ENCODE measurements around the gene INPP5D. TPM values are rescaled to one million over a fixed set of nuclear protein-coding genes. Genes with fewer than 3 reads are reported as not detected.
"Not testable (repeated sequence)": the region's sequence is repeated elsewhere in the genome, so short reads cannot be mapped to it uniquely, and the experiment has no call there.

Gene INPP5D
- total RNA-seq, 2 donors from 2014 or later: 163 to 184 TPM

GRCh38 chr2:233052517-233052916, 7.6 kb upstream of the INPP5D start:
- Mint-ChIP-seq H3K4me1 (peaks cover 43% of the 10 kb centered on the region), H3K27me3 (peaks cover 11% of the 10 kb centered on the region)
- H3K36me3 Mint-ChIP-seq (ENCODE audit: low read depth); H3K9me3 ChIP-seq (ENCODE audit: control insufficient read depth, low read length, poor library complexity, severe bottlenecking); ATAC-seq; H3K4me3 Mint-ChIP-seq; DNase-seq; H3K27ac Mint-ChIP-seq: not testable (repeated sequence)

- ATAC-seq: peak; percentile 84
- Mint-ChIP-seq H3K4me1 (peaks cover 37% of the 10 kb centered on the region), H3K4me3 (peak overlapping the region; percentile 78), H3K36me3 (ENCODE audit: low read depth) (no peaks in the 10 kb centered on the region), H3K27me3 (peaks cover 6% of the 10 kb centered on the region), H3K27ac (peak overlapping the region; percentile 94)
- peak; percentile 55 to 72 (median 70) for DNase-seq
- no peaks in the 10 kb centered on the region for H3K9me3 ChIP-seq (ENCODE audit: control insufficient read depth, low read length, poor library complexity, severe bottlenecking)
These were observed 6.0 kb upstream of the INPP5D start for GRCh38 chr2:233053928-233054784.

- ATAC-seq (no peak), DNase-seq (no peak)
- H3K36me3 Mint-ChIP-seq (ENCODE audit: low read depth): no peaks in the 10 kb centered on the region
- H3K4me3 Mint-ChIP-seq: no peak overlapping the region
- H3K9me3 ChIP-seq (ENCODE audit: control insufficient read depth, low read length, poor library complexity, severe bottlenecking): no peaks in the 10 kb centered on the region
- H3K4me1 Mint-ChIP-seq: peaks cover 39% of the 10 kb centered on the region
- H3K27me3 Mint-ChIP-seq: peaks cover 6% of the 10 kb centered on the region
- peak overlapping the region; percentile 94 for H3K27ac Mint-ChIP-seq
These were observed 4.8 kb upstream of the INPP5D start for GRCh38 chr2:233055362-233055761.

GRCh38 chr2:233056961-233057605, 3.1 kb upstream of the INPP5D start:
- peaks cover 6% of the 10 kb centered on the region for H3K27me3 Mint-ChIP-seq
- H3K27ac Mint-ChIP-seq: peak overlapping the region; percentile 45
- H3K4me1 Mint-ChIP-seq: peaks cover 40% of the 10 kb centered on the region
- no peaks in the 10 kb centered on the region for H3K9me3 ChIP-seq (ENCODE audit: control insufficient read depth, low read length, poor library complexity, severe bottlenecking)
- DNase-seq: no peak
- ATAC-seq: no peak
- H3K4me3 Mint-ChIP-seq: no peak overlapping the region
- no peaks in the 10 kb centered on the region for H3K36me3 Mint-ChIP-seq (ENCODE audit: low read depth)

GRCh38 chr2:233058717-233059546, 1.2 kb upstream of the INPP5D start:
- H3K9me3 ChIP-seq (ENCODE audit: control insufficient read depth, low read length, poor library complexity, severe bottlenecking): no peaks in the 10 kb centered on the region
- H3K27me3 Mint-ChIP-seq: peaks cover 2% of the 10 kb centered on the region
- DNase-seq: no peak
- H3K4me3 Mint-ChIP-seq: peak overlapping the region; percentile 68
- ATAC-seq: no peak
- peaks cover 53% of the 10 kb centered on the region for H3K4me1 Mint-ChIP-seq
- H3K36me3 Mint-ChIP-seq (ENCODE audit: low read depth): no peaks in the 10 kb centered on the region
- H3K27ac Mint-ChIP-seq: peak overlapping the region; percentile 96

GRCh38 chr2:233059547-233059796, 670 bp upstream of the INPP5D start:
- no peak for ATAC-seq
- Mint-ChIP-seq H3K27ac (peak overlapping the region; percentile 96), H3K4me1 (peaks cover 50% of the 10 kb centered on the region), H3K27me3 (no peaks in the 10 kb centered on the region), H3K36me3 (ENCODE audit: low read depth) (no peaks in the 10 kb centered on the region), H3K4me3 (peak overlapping the region; percentile 91)
- no peaks in the 10 kb centered on the region for H3K9me3 ChIP-seq (ENCODE audit: control insufficient read depth, low read length, poor library complexity, severe bottlenecking)
- DNase-seq: no peak

- DNase-seq (no peak), ATAC-seq (peak; percentile 36)
- no peaks in the 10 kb centered on the region for H3K9me3 ChIP-seq (ENCODE audit: control insufficient read depth, low read length, poor library complexity, severe bottlenecking)
- Mint-ChIP-seq H3K4me3 (peak overlapping the region; percentile 91), H3K36me3 (ENCODE audit: low read depth) (no peaks in the 10 kb centered on the region), H3K4me1 (peaks cover 46% of the 10 kb centered on the region), H3K27me3 (no peaks in the 10 kb centered on the region), H3K27ac (peak overlapping the region; percentile 96)
These were observed 398 bp downstream of the INPP5D start for GRCh38 chr2:233060501-233060979.

GRCh38 chr2:233060980-233061590, 943 bp downstream of the INPP5D start:
- Mint-ChIP-seq H3K36me3 (ENCODE audit: low read depth) (no peaks in the 10 kb centered on the region), H3K27ac (peak overlapping the region; percentile 96), H3K27me3 (no peaks in the 10 kb centered on the region), H3K4me3 (peak overlapping the region; percentile 91), H3K4me1 (peaks cover 43% of the 10 kb centered on the region)
- no peaks in the 10 kb centered on the region for H3K9me3 ChIP-seq (ENCODE audit: control insufficient read depth, low read length, poor library complexity, severe bottlenecking)
- DNase-seq (no peak), ATAC-seq (peak; percentile 5)

- Mint-ChIP-seq H3K36me3 (ENCODE audit: low read depth) (no peaks in the 10 kb centered on the region), H3K27me3 (no peaks in the 10 kb centered on the region), H3K4me1 (peaks cover 43% of the 10 kb centered on the region), H3K4me3 (peak overlapping the region; percentile 91), H3K27ac (peak overlapping the region; percentile 96)
- no peak for DNase-seq
- ATAC-seq: peak; percentile 30
- H3K9me3 ChIP-seq (ENCODE audit: control insufficient read depth, low read length, poor library complexity, severe bottlenecking): no peaks in the 10 kb centered on the region
These were observed 1.7 kb downstream of the INPP5D start for GRCh38 chr2:233061591-233062450.

- Mint-ChIP-seq H3K36me3 (ENCODE audit: low read depth) (no peaks in the 10 kb centered on the region), H3K27ac (peak overlapping the region; percentile 96), H3K27me3 (no peaks in the 10 kb centered on the region), H3K4me3 (peak overlapping the region; percentile 91), H3K4me1 (peaks cover 49% of the 10 kb centered on the region)
- DNase-seq (no peak), ATAC-seq (no peak)
- no peaks in the 10 kb centered on the region for H3K9me3 ChIP-seq (ENCODE audit: control insufficient read depth, low read length, poor library complexity, severe bottlenecking)
These were observed 2.3 kb downstream of the INPP5D start for GRCh38 chr2:233062451-233062850.

- no peaks in the 10 kb centered on the region for H3K9me3 ChIP-seq (ENCODE audit: control insufficient read depth, low read length, poor library complexity, severe bottlenecking)
- Mint-ChIP-seq H3K27ac (peak overlapping the region; percentile 96), H3K4me3 (peak overlapping the region; percentile 91), H3K4me1 (peaks cover 48% of the 10 kb centered on the region), H3K27me3 (no peaks in the 10 kb centered on the region), H3K36me3 (ENCODE audit: low read depth) (no peaks in the 10 kb centered on the region)
- DNase-seq (no peak), ATAC-seq (no peak)
These were observed 2.8 kb downstream of the INPP5D start for GRCh38 chr2:233062946-233063268.

- H3K27me3 Mint-ChIP-seq: no peaks in the 10 kb centered on the region
- peak overlapping the region; percentile 91 for H3K4me3 Mint-ChIP-seq
- peaks cover 48% of the 10 kb centered on the region for H3K4me1 Mint-ChIP-seq
- H3K27ac Mint-ChIP-seq: peak overlapping the region; percentile 96
- DNase-seq (no peak), ATAC-seq (peak; percentile 14)
- H3K36me3 Mint-ChIP-seq (ENCODE audit: low read depth): peaks cover under 1% of the 10 kb centered on the region
- no peaks in the 10 kb centered on the region for H3K9me3 ChIP-seq (ENCODE audit: control insufficient read depth, low read length, poor library complexity, severe bottlenecking)
These were observed 3.3 kb downstream of the INPP5D start for GRCh38 chr2:233063269-233063975.

All from T-helper 17 cell (primary cell).